ENCODE results near the gene SFRP2. TPM values are rescaled to one million over a fixed set of nuclear protein-coding genes. Genes with fewer than 3 reads are reported as not detected.

The SFRP2 gene
- total RNA-seq: 2.0 TPM in 1 of 2 replicates, not detected in the other

GRCh38 chr4:153788413-153789276 lies at the start of gene SFRP2:
TSS of gene SFRP2 (minus strand) at chr4:153789083. CDS start at chr4:153788835, 248 bp downstream.

GRCh38 chr4:153759407-153760316 lies 29.2 kb downstream of the SFRP2 start, which contains the start of gene RNF175:
TSS of gene RNF175 (minus strand) at chr4:153760024. CDS start at chr4:153759862, 162 bp downstream.

Other genes with a start within 250 kb of the SFRP2 start
- 0.28 TPM in 2 replicates for gene TLR2, start 104.8 kb downstream of the SFRP2 start, total RNA-seq
- not detected in 2 replicates for gene RNF175, start 29.1 kb downstream of the SFRP2 start, total RNA-seq